Measurements from ENCODE around the gene NEK1.

The NEK1 gene

GRCh38 chr4:169634975-169635374, 22.6 kb upstream of the NEK1 start:
- Histone ChIP-seq H3K36me3 (ENCODE audit: control insufficient read depth, insufficient read depth, low read length) (no peaks in the 10 kb centered on the region), H3K79me1 (ENCODE audit: low read length) (peaks cover 4% of the 10 kb centered on the region), H3K27ac (ENCODE audit: low read depth, low read length) (no peak overlapping the region), H3K9ac (ENCODE audit: low read length) (no peak overlapping the region), H4K8ac (ENCODE audit: low read depth, low read length) (no peak overlapping the region), H3K27me3 (ENCODE audit: insufficient read depth, low read length, poor library complexity) (no peaks in the 10 kb centered on the region), H3K23ac (ENCODE audit: low read length) (no peak overlapping the region), H3K18ac (ENCODE audit: low read length) (no peak overlapping the region), H3K4me1 (ENCODE audit: control insufficient read depth, low read depth, low read length) (no peaks in the 10 kb centered on the region), H3K4me2 (ENCODE audit: low read length) (no peak overlapping the region), H4K5ac (ENCODE audit: low read length) (no peak overlapping the region), H2BK120ac (ENCODE audit: low read depth, low read length) (no peak overlapping the region), H3K56ac (ENCODE audit: low read length) (no peak overlapping the region), H3K4ac (ENCODE audit: low read depth, low read length) (no peak overlapping the region), H3K4me3 (ENCODE audit: low read length) (no peak overlapping the region), H2BK15ac (replicated peaks; ENCODE audit: low read depth) (no peak overlapping the region), H3K79me2 (ENCODE audit: control insufficient read depth, insufficient read depth, low read length) (peaks cover 2% of the 10 kb centered on the region), H2BK5ac (ENCODE audit: low read length) (no peak overlapping the region), H2AK5ac (ENCODE audit: low read length) (no peak overlapping the region)
- WGBS (ENCODE audit: extremely low coverage, insufficient coverage, low lambda C conversion rate), result no CpG with 5 or more reads among the region's 1 CpG
- no peak for DNase-seq

- H2AK5ac ChIP-seq (ENCODE audit: low read length), result no peak overlapping the region
- no peak overlapping the region for H3K4ac ChIP-seq (ENCODE audit: low read depth, low read length)
- no peak overlapping the region for H2BK15ac ChIP-seq (replicated peaks; ENCODE audit: low read depth)
- H3K79me1 ChIP-seq (ENCODE audit: low read length), result peaks cover 4% of the 10 kb centered on the region
- no peak overlapping the region for H3K9ac ChIP-seq (ENCODE audit: low read length)
- no peak overlapping the region for H3K27ac ChIP-seq (ENCODE audit: low read depth, low read length)
- H3K4me1 ChIP-seq (ENCODE audit: control insufficient read depth, low read depth, low read length), result no peaks in the 10 kb centered on the region
- no CpG with 5 or more reads among the region's 11 CpGs for WGBS (ENCODE audit: extremely low coverage, insufficient coverage, low lambda C conversion rate)
- H4K8ac ChIP-seq (ENCODE audit: low read depth, low read length), result no peak overlapping the region
- no peak overlapping the region for H3K56ac ChIP-seq (ENCODE audit: low read length)
- H3K4me2 ChIP-seq (ENCODE audit: low read length), result no peak overlapping the region
- no peak overlapping the region for H3K4me3 ChIP-seq (ENCODE audit: low read length)
- no peak overlapping the region for H3K18ac ChIP-seq (ENCODE audit: low read length)
- H2BK120ac ChIP-seq (ENCODE audit: low read depth, low read length), result no peak overlapping the region
- no peaks in the 10 kb centered on the region for H3K27me3 ChIP-seq (ENCODE audit: insufficient read depth, low read length, poor library complexity)
- H3K23ac ChIP-seq (ENCODE audit: low read length), result no peak overlapping the region
- no peaks in the 10 kb centered on the region for H3K36me3 ChIP-seq (ENCODE audit: control insufficient read depth, insufficient read depth, low read length)
- no peak overlapping the region for H4K5ac ChIP-seq (ENCODE audit: low read length)
- no peak overlapping the region for H2BK5ac ChIP-seq (ENCODE audit: low read length)
- H3K79me2 ChIP-seq (ENCODE audit: control insufficient read depth, insufficient read depth, low read length), result peaks cover 4% of the 10 kb centered on the region
- DNase-seq, result no peak
These were observed 20.5 kb upstream of the NEK1 start for GRCh38 chr4:169632896-169633295.

- H3K4me2 ChIP-seq (ENCODE audit: low read length), result no peak overlapping the region
- H4K5ac ChIP-seq (ENCODE audit: low read length), result no peak overlapping the region
- H3K27ac ChIP-seq (ENCODE audit: low read depth, low read length), result no peak overlapping the region
- H3K4me1 ChIP-seq (ENCODE audit: control insufficient read depth, low read depth, low read length), result no peaks in the 10 kb centered on the region
- no peak overlapping the region for H2AK5ac ChIP-seq (ENCODE audit: low read length)
- H3K79me1 ChIP-seq (ENCODE audit: low read length), result peaks cover 13% of the 10 kb centered on the region
- peaks cover 22% of the 10 kb centered on the region for H3K79me2 ChIP-seq (ENCODE audit: control insufficient read depth, insufficient read depth, low read length)
- H3K18ac ChIP-seq (ENCODE audit: low read length), result no peak overlapping the region
- no peak overlapping the region for H2BK120ac ChIP-seq (ENCODE audit: low read depth, low read length)
- WGBS (ENCODE audit: extremely low coverage, insufficient coverage, low lambda C conversion rate), result no CpG with 5 or more reads among the region's 3 CpGs
- H2BK15ac ChIP-seq (replicated peaks; ENCODE audit: low read depth), result no peak overlapping the region
- no peak overlapping the region for H2BK5ac ChIP-seq (ENCODE audit: low read length)
- H3K23ac ChIP-seq (ENCODE audit: low read length), result no peak overlapping the region
- H4K8ac ChIP-seq (ENCODE audit: low read depth, low read length), result no peak overlapping the region
- no peak for DNase-seq
- H3K27me3 ChIP-seq (ENCODE audit: insufficient read depth, low read length, poor library complexity), result no peaks in the 10 kb centered on the region
- H3K36me3 ChIP-seq (ENCODE audit: control insufficient read depth, insufficient read depth, low read length), result no peaks in the 10 kb centered on the region
- H3K4ac ChIP-seq (ENCODE audit: low read depth, low read length), result no peak overlapping the region
- H3K9ac ChIP-seq (ENCODE audit: low read length), result no peak overlapping the region
- no peak overlapping the region for H3K4me3 ChIP-seq (ENCODE audit: low read length)
- H3K56ac ChIP-seq (ENCODE audit: low read length), result no peak overlapping the region
These were observed 17.7 kb upstream of the NEK1 start for GRCh38 chr4:169630069-169630468.

- Histone ChIP-seq H3K4me1 (ENCODE audit: control insufficient read depth, low read depth, low read length) (no peaks in the 10 kb centered on the region), H3K23ac (ENCODE audit: low read length) (no peak overlapping the region), H3K27me3 (ENCODE audit: insufficient read depth, low read length, poor library complexity) (no peaks in the 10 kb centered on the region), H3K4me3 (ENCODE audit: low read length) (no peak overlapping the region), H3K18ac (ENCODE audit: low read length) (no peak overlapping the region), H3K56ac (ENCODE audit: low read length) (no peak overlapping the region), H2AK5ac (ENCODE audit: low read length) (no peak overlapping the region), H2BK15ac (replicated peaks; ENCODE audit: low read depth) (no peak overlapping the region), H3K4me2 (ENCODE audit: low read length) (no peak overlapping the region), H2BK5ac (ENCODE audit: low read length) (no peak overlapping the region), H3K9ac (ENCODE audit: low read length) (no peak overlapping the region), H4K8ac (ENCODE audit: low read depth, low read length) (no peak overlapping the region), H3K4ac (ENCODE audit: low read depth, low read length) (no peak overlapping the region), H3K27ac (ENCODE audit: low read depth, low read length) (no peak overlapping the region), H4K5ac (ENCODE audit: low read length) (no peak overlapping the region), H3K36me3 (ENCODE audit: control insufficient read depth, insufficient read depth, low read length) (no peaks in the 10 kb centered on the region), H2BK120ac (ENCODE audit: low read depth, low read length) (no peak overlapping the region), H3K79me1 (ENCODE audit: low read length) (peaks cover 11% of the 10 kb centered on the region), H3K79me2 (ENCODE audit: control insufficient read depth, insufficient read depth, low read length) (peaks cover 23% of the 10 kb centered on the region)
- DNase-seq, result no peak
- WGBS (ENCODE audit: extremely low coverage, insufficient coverage, low lambda C conversion rate), result no CpG with 5 or more reads among the region's 2 CpGs
These were observed 16.2 kb upstream of the NEK1 start for GRCh38 chr4:169628579-169628978.

GRCh38 chr4:169627307-169627706, 14.9 kb upstream of the NEK1 start:
- Histone ChIP-seq H3K79me2 (ENCODE audit: control insufficient read depth, insufficient read depth, low read length) (peaks cover 27% of the 10 kb centered on the region), H3K23ac (ENCODE audit: low read length) (no peak overlapping the region), H3K4me1 (ENCODE audit: control insufficient read depth, low read depth, low read length) (no peaks in the 10 kb centered on the region), H3K4me3 (ENCODE audit: low read length) (no peak overlapping the region), H3K27me3 (ENCODE audit: insufficient read depth, low read length, poor library complexity) (no peaks in the 10 kb centered on the region), H3K56ac (ENCODE audit: low read length) (no peak overlapping the region), H3K18ac (ENCODE audit: low read length) (no peak overlapping the region), H3K4me2 (ENCODE audit: low read length) (no peak overlapping the region), H2BK5ac (ENCODE audit: low read length) (no peak overlapping the region), H3K9ac (ENCODE audit: low read length) (no peak overlapping the region), H2BK120ac (ENCODE audit: low read depth, low read length) (no peak overlapping the region), H3K36me3 (ENCODE audit: control insufficient read depth, insufficient read depth, low read length) (no peaks in the 10 kb centered on the region), H2AK5ac (ENCODE audit: low read length) (no peak overlapping the region), H4K8ac (ENCODE audit: low read depth, low read length) (no peak overlapping the region), H3K4ac (ENCODE audit: low read depth, low read length) (no peak overlapping the region), H4K5ac (ENCODE audit: low read length) (no peak overlapping the region), H3K79me1 (ENCODE audit: low read length) (peaks cover 11% of the 10 kb centered on the region), H3K27ac (ENCODE audit: low read depth, low read length) (no peak overlapping the region), H2BK15ac (replicated peaks; ENCODE audit: low read depth) (no peak overlapping the region)
- no CpG with 5 or more reads among the region's 1 CpG for WGBS (ENCODE audit: extremely low coverage, insufficient coverage, low lambda C conversion rate)
- peak; percentile 54 for DNase-seq
